ENCODE results near the gene NAV2. TPM values are rescaled to one million over a fixed set of nuclear protein-coding genes. Genes with fewer than 3 reads are reported as not detected.
A peak's percentile ranks its signal among the peaks of the same experiment; 100 is the strongest.

NAV2 gene
- total and polyA plus RNA-seq, 2 donors from 2014 or later: 5.9 to 37.7 TPM

DNA sequence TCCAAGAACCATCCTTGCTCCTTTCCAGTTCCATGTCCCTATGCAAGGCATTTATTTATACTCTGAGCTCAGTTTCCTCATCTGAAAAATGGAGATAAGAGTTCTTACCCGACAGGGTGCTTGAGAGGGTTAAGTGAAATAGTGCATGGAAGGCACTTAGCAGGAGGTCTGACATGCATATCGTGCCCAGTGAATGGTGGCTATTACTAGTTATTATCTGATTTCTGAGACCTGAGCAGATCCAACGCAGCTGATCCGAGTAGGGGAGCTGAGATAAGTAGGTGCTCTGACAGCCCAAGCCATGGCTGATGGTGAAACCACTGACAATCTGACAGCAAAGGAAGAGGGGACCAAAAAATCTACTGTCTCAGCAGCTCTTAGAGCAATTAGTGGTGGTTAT lies 24.9 kb downstream of the NAV2 start:
- peaks cover 0 to 4% (median 0%) of the 10 kb centered on the region in 3 donors for H3K4me1 ChIP-seq (ENCODE audit: control insufficient read depth in 2 of 3, insufficient read depth in 2 of 3, low read depth in 1 of 3, low read length in 3 of 3)
- H3K36me3 ChIP-seq (ENCODE audit: control insufficient read depth in 2 of 3, insufficient read depth in 3 of 3, low read length in 3 of 3): no peaks in the 10 kb centered on the region
- TF ChIP-seq, protein P1, sequence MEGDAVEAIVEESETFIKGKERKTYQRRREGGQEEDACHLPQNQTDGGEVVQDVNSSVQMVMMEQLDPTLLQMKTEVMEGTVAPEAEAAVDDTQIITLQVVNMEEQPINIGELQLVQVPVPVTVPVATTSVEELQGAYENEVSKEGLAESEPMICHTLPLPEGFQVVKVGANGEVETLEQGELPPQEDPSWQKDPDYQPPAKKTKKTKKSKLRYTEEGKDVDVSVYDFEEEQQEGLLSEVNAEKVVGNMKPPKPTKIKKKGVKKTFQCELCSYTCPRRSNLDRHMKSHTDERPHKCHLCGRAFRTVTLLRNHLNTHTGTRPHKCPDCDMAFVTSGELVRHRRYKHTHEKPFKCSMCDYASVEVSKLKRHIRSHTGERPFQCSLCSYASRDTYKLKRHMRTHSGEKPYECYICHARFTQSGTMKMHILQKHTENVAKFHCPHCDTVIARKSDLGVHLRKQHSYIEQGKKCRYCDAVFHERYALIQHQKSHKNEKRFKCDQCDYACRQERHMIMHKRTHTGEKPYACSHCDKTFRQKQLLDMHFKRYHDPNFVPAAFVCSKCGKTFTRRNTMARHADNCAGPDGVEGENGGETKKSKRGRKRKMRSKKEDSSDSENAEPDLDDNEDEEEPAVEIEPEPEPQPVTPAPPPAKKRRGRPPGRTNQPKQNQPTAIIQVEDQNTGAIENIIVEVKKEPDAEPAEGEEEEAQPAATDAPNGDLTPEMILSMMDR (IDR thresholded peaks at IDR 0.05; ENCODE audit: borderline replicate concordance, extremely low read depth, insufficient read depth): no peak
- no peak overlapping the region for H3K4me3 ChIP-seq (ENCODE audit: low read length in 3 of 3)
- H3K27me3 ChIP-seq (ENCODE audit: control insufficient read depth, insufficient read depth, low read length): no peaks in the 10 kb centered on the region
- DNase-seq (no peak), FAIRE-seq (no peak)
- H3K27ac ChIP-seq (ENCODE audit: low read depth in 2 of 2, low read length in 2 of 2): no peak overlapping the region
- no peaks in the 10 kb centered on the region for H3K9me3 ChIP-seq (ENCODE audit: control insufficient read depth in 2 of 3, insufficient read depth in 1 of 3, low read length in 3 of 3)
- H3K9ac ChIP-seq (ENCODE audit: low read length in 3 of 3): no peak overlapping the region
- intact Hi-C loops (cut with DNase I): no loop called here

DNA sequence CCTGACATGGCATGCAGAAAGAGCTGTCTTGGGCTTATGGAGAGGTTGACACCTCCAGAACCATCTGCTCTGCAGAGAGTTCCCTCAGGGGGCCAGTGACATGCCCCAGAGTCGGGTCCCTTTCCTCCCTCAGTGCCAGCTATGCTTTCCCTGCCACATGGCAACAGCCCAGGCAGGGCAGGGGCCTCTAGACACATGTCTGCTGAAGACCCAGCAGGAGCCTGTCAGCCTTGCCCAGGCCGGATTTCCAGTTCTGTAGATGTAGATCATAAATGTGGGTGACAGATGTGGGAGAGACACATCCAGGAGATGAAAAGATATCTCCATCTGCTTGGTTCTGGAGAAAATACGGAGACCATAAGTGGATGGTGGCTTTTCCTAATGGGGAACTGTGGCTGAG lies 25.5 kb downstream of the NAV2 start:
- no peaks in the 10 kb centered on the region for H3K27me3 ChIP-seq (ENCODE audit: control insufficient read depth, insufficient read depth, low read length)
- H3K27ac ChIP-seq (ENCODE audit: low read depth in 2 of 2, low read length in 2 of 2): no peak overlapping the region
- no peak overlapping the region for H3K9ac ChIP-seq (ENCODE audit: low read length in 3 of 3)
- peaks cover 0 to 4% (median 0%) of the 10 kb centered on the region in 3 donors for H3K4me1 ChIP-seq (ENCODE audit: control insufficient read depth in 2 of 3, insufficient read depth in 2 of 3, low read depth in 1 of 3, low read length in 3 of 3)
- intact Hi-C loops (cut with DNase I): no loop called here
- DNase-seq (no peak), FAIRE-seq (no peak)
- H3K4me3 ChIP-seq (ENCODE audit: low read length in 3 of 3): no peak overlapping the region
- TF ChIP-seq, protein P1 (IDR thresholded peaks at IDR 0.05; ENCODE audit: borderline replicate concordance, extremely low read depth, insufficient read depth): no peak
- H3K36me3 ChIP-seq (ENCODE audit: control insufficient read depth in 2 of 3, insufficient read depth in 3 of 3, low read length in 3 of 3): no peaks in the 10 kb centered on the region
- H3K9me3 ChIP-seq (ENCODE audit: control insufficient read depth in 2 of 3, insufficient read depth in 1 of 3, low read length in 3 of 3): no peaks in the 10 kb centered on the region

DNA sequence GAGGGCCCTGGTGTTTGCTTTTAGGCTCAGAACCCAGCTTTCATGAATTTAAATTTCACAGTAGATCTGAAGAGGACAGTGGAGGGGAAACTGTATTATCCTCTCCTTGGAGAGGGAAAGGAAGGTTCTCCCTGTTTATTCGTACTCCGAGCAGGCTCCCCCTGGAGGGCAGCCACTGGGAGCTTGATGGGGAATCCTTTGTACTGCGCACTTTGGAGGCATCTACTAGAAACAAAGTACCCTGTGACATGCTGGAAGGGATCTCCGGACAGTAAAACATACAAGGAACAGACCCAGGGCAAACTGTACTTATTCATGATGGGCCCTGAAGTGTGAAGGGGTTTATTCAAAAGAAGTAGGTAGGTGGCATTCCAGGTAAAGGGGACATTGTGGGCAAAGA lies 27.2 kb downstream of the NAV2 start:
- TF ChIP-seq, protein P1 (IDR thresholded peaks at IDR 0.05; ENCODE audit: borderline replicate concordance, extremely low read depth, insufficient read depth): no peak
- no peak for FAIRE-seq
- H3K27ac ChIP-seq (ENCODE audit: low read depth in 2 of 2, low read length in 2 of 2): no peak overlapping the region
- H3K4me3 ChIP-seq (ENCODE audit: low read length in 3 of 3): no peak overlapping the region
- no peaks in the 10 kb centered on the region for H3K9me3 ChIP-seq (ENCODE audit: control insufficient read depth in 2 of 3, insufficient read depth in 1 of 3, low read length in 3 of 3)
- no peaks in the 10 kb centered on the region for H3K36me3 ChIP-seq (ENCODE audit: control insufficient read depth in 2 of 3, insufficient read depth in 3 of 3, low read length in 3 of 3)
- peaks cover 0 to 4% (median 0%) of the 10 kb centered on the region in 3 donors for H3K4me1 ChIP-seq (ENCODE audit: control insufficient read depth in 2 of 3, insufficient read depth in 2 of 3, low read depth in 1 of 3, low read length in 3 of 3)
- no peaks in the 10 kb centered on the region for H3K27me3 ChIP-seq (ENCODE audit: control insufficient read depth, insufficient read depth, low read length)
- intact Hi-C loops (cut with DNase I): no loop called here
- DNase-seq: peak in 1 of 5 donors; percentile 16
- H3K9ac ChIP-seq (ENCODE audit: low read length in 3 of 3): no peak overlapping the region

DNA sequence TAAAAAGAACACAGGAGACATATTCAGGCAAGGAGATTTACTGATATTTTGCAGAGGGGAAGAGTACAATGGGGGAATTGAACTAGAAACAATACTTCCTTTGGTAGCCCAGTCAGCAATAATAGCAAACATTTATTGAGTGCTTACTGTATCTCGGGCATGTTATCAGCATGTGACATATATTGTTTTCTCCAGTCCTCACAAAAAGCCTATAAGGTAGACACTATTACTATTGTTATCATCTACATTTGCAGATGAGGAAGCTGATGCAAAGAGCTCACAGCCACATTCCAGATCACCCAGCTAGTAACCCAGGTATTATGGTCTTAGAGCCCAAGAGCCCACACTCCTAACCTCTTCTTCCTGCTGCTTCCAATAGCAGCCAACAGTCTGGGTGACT lies 27.9 kb downstream of the NAV2 start:
- no peak for DNase-seq
- FAIRE-seq: no peak
- no peaks in the 10 kb centered on the region for H3K9me3 ChIP-seq (ENCODE audit: control insufficient read depth in 2 of 3, insufficient read depth in 1 of 3, low read length in 3 of 3)
- no peaks in the 10 kb centered on the region for H3K36me3 ChIP-seq (ENCODE audit: control insufficient read depth in 2 of 3, insufficient read depth in 3 of 3, low read length in 3 of 3)
- H3K9ac ChIP-seq (ENCODE audit: low read length in 3 of 3): no peak overlapping the region
- intact Hi-C loops (cut with DNase I): no loop called here
- no peak overlapping the region for H3K27ac ChIP-seq (ENCODE audit: low read depth in 2 of 2, low read length in 2 of 2)
- H3K27me3 ChIP-seq (ENCODE audit: control insufficient read depth, insufficient read depth, low read length): no peaks in the 10 kb centered on the region
- no peak overlapping the region for H3K4me3 ChIP-seq (ENCODE audit: low read length in 3 of 3)
- peaks cover 0 to 4% (median 0%) of the 10 kb centered on the region in 3 donors for H3K4me1 ChIP-seq (ENCODE audit: control insufficient read depth in 2 of 3, insufficient read depth in 2 of 3, low read depth in 1 of 3, low read length in 3 of 3)
- TF ChIP-seq, protein P1 (IDR thresholded peaks at IDR 0.05; ENCODE audit: borderline replicate concordance, extremely low read depth, insufficient read depth): no peak

Measured in kidney (tissue), 14 donors.